Measurements from ENCODE around the gene WHRN.

WHRN gene

DNA sequence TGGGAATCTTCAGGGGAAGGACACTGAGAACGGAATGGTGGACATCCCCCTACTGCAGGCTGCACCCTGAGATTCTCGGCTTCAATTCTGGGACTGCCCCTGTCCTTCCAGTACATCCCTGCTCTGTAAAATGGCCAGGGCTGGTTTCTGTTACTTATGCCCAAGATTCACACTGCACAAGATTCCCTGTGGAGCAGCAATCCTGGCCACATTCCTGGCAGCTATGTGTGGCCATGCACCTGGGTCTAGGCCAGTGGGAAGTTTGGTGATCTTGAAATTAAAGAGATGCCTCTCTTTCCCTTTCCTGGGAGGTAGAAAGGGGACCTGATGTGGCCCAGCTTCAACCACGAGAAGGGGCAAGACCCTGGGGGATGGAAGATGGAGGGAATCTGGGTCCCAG lies 27.6 kb downstream of the WHRN start:
- no peaks in the 10 kb centered on the region for H3K9me3 ChIP-seq (ENCODE audit: control insufficient read depth, low read length)
- H3K4me1 ChIP-seq = no peaks in the 10 kb centered on the region
- H3K27ac ChIP-seq = no peak overlapping the region
- no peaks in the 10 kb centered on the region for H3K27me3 ChIP-seq (ENCODE audit: control insufficient read depth, insufficient read depth, low read length)
- TF ChIP-seq, protein P1, sequence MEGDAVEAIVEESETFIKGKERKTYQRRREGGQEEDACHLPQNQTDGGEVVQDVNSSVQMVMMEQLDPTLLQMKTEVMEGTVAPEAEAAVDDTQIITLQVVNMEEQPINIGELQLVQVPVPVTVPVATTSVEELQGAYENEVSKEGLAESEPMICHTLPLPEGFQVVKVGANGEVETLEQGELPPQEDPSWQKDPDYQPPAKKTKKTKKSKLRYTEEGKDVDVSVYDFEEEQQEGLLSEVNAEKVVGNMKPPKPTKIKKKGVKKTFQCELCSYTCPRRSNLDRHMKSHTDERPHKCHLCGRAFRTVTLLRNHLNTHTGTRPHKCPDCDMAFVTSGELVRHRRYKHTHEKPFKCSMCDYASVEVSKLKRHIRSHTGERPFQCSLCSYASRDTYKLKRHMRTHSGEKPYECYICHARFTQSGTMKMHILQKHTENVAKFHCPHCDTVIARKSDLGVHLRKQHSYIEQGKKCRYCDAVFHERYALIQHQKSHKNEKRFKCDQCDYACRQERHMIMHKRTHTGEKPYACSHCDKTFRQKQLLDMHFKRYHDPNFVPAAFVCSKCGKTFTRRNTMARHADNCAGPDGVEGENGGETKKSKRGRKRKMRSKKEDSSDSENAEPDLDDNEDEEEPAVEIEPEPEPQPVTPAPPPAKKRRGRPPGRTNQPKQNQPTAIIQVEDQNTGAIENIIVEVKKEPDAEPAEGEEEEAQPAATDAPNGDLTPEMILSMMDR (IDR thresholded peaks at IDR 0.05) = no peak
- H3K4me3 ChIP-seq (ENCODE audit: low read depth, low read length) = no peak overlapping the region
- no peak overlapping the region for H3K9ac ChIP-seq
- no peak overlapping the region for H3K4me2 ChIP-seq (ENCODE audit: low read length)
- H3K36me3 ChIP-seq (ENCODE audit: control insufficient read depth, insufficient read depth, low read length) = no peaks in the 10 kb centered on the region
- peaks cover 2% of the 10 kb centered on the region for H3K79me2 ChIP-seq
- H2AFZ ChIP-seq = no peak overlapping the region

DNA sequence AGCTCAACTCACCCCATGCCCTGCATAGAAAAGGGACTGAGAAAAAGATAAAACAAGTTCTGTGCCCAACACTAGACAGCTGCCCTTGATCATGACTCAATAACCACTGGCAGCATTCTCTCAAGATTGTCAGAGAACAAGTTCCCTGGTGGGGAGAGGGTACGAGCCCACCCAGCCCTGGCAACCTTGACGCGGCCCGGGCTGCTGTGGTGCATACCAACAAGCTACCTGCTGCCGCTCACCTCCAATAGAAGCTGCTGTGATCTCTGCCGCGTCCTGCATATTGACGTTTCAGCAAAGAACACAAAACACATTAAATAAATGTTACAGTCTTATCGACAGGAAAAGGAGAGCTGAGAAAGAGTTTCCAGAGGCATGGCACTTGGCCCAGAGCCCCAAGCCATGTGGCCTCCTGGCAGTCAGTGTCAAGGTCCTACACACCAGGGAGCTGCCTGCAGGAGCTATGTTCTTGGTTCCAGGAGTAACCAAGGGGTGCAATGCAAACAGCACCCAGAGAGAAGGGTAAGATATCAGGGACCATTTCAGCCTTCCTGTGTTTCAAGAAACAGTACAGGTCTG lies 28.3 kb downstream of the WHRN start:
- Histone ChIP-seq H2AFZ (no peak overlapping the region), H3K27me3 (ENCODE audit: control insufficient read depth, insufficient read depth, low read length) (no peaks in the 10 kb centered on the region), H3K27ac (no peak overlapping the region), H3K79me2 (peaks cover 2% of the 10 kb centered on the region), H3K9ac (no peak overlapping the region), H3K4me1 (no peaks in the 10 kb centered on the region), H3K4me3 (ENCODE audit: low read depth, low read length) (no peak overlapping the region), H3K9me3 (ENCODE audit: control insufficient read depth, low read length) (no peaks in the 10 kb centered on the region), H3K4me2 (ENCODE audit: low read length) (no peak overlapping the region), H3K36me3 (ENCODE audit: control insufficient read depth, insufficient read depth, low read length) (no peaks in the 10 kb centered on the region)
- TF ChIP-seq, protein P1 (IDR thresholded peaks at IDR 0.05) = no peak

DNA sequence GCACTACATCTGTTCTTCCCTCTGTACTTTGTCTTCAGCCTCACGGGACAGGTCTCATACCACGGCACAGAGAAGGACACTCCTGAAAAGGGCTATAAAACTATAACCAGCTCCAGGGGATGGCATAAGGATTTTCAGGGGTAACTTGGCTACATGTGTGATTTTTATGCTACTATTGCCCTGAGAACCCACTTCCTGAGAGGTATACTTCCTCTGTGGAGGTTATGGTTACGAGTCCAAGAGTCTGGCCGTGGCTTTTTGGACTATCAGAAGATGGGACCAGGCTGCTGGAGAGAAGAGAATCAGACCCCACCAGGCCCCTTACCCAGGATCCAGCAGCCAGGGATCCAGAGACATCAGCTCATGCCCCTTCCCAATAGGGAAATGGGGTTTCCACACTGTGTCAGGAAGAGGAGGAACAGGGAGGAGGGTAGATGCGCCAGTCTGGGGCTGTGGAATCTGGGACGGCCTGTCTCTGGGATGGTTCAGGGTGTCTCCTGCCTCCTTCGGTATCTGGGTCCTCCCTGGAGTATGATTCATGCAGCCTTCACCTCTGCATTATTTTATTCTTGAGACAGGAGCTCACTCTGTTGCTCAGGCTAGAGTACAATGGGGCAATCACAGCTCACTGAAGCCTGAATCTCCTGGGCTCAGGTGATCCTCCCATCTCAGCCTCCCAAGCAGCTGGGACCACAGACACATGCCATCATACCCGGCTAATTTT lies 29.7 kb downstream of the WHRN start:
- no peak overlapping the region for H3K4me2 ChIP-seq (ENCODE audit: low read length)
- no peak overlapping the region for H3K9ac ChIP-seq
- TF ChIP-seq, protein P1 (IDR thresholded peaks at IDR 0.05) = no peak
- no peaks in the 10 kb centered on the region for H3K4me1 ChIP-seq
- H2AFZ ChIP-seq = no peak overlapping the region
- H3K36me3 ChIP-seq (ENCODE audit: control insufficient read depth, insufficient read depth, low read length) = no peaks in the 10 kb centered on the region
- no peak overlapping the region for H3K4me3 ChIP-seq (ENCODE audit: low read depth, low read length)
- no peaks in the 10 kb centered on the region for H3K79me2 ChIP-seq
- no peaks in the 10 kb centered on the region for H3K9me3 ChIP-seq (ENCODE audit: control insufficient read depth, low read length)
- H3K27ac ChIP-seq = no peak overlapping the region
- H3K27me3 ChIP-seq (ENCODE audit: control insufficient read depth, insufficient read depth, low read length) = no peaks in the 10 kb centered on the region

DNA sequence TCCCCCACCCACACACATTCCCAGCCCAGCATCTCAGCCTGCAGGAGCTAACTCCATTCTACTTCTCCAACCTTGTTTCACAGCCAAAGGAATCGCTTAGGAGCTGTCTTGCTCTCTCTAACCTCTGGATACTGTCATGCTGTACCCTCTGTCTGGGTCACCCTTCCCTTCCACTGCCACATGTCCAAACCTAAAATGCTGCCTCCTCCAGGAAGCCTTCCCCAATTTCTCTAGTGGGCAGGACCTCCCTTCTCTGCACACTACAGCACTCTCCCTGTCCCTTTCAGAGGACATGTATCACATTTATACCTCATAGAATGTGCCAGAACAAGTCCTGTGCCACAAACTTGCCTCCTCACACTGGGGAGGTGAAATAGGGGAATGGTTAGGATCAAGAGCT lies 30.8 kb downstream of the WHRN start:
- Histone ChIP-seq H3K9me3 (ENCODE audit: control insufficient read depth, low read length) (no peaks in the 10 kb centered on the region), H3K9ac (no peak overlapping the region), H3K4me2 (ENCODE audit: low read length) (no peak overlapping the region), H3K4me1 (no peaks in the 10 kb centered on the region), H3K27ac (no peak overlapping the region), H3K79me2 (no peaks in the 10 kb centered on the region), H3K36me3 (ENCODE audit: control insufficient read depth, insufficient read depth, low read length) (no peaks in the 10 kb centered on the region), H3K27me3 (ENCODE audit: control insufficient read depth, insufficient read depth, low read length) (no peaks in the 10 kb centered on the region), H3K4me3 (ENCODE audit: low read depth, low read length) (no peak overlapping the region), H2AFZ (no peak overlapping the region)
- TF ChIP-seq, protein P1 (IDR thresholded peaks at IDR 0.05) = no peak

- no peak overlapping the region for H3K4me3 ChIP-seq (ENCODE audit: low read depth, low read length)
- H3K4me1 ChIP-seq = no peaks in the 10 kb centered on the region
- no peaks in the 10 kb centered on the region for H3K36me3 ChIP-seq (ENCODE audit: control insufficient read depth, insufficient read depth, low read length)
- H3K27me3 ChIP-seq (ENCODE audit: control insufficient read depth, insufficient read depth, low read length) = no peaks in the 10 kb centered on the region
- H3K4me2 ChIP-seq (ENCODE audit: low read length) = no peak overlapping the region
- H3K9ac ChIP-seq = no peak overlapping the region
- TF ChIP-seq, protein P1 (IDR thresholded peaks at IDR 0.05) = no peak
- no peak overlapping the region for H2AFZ ChIP-seq
- no peaks in the 10 kb centered on the region for H3K9me3 ChIP-seq (ENCODE audit: control insufficient read depth, low read length)
- H3K27ac ChIP-seq = no peak overlapping the region
- no peaks in the 10 kb centered on the region for H3K79me2 ChIP-seq
Measured at GRCh38 chr9:114473447-114473801, 31.8 kb downstream of the WHRN start.

Data from parathyroid adenoma (tissue), 2 donors.